Activated CD8-positive, alpha-beta memory T cell treated with anti-CD3 and anti-CD28 coated beads, Interleukin-2, amount 50 U/mL, for 4 hours (primary cell): ENCODE measurements around the gene MSMO1.
"Not testable (repeated sequence)": the region's sequence is repeated elsewhere in the genome, so short reads cannot be mapped to it uniquely, and the experiment has no call there.

Experiments used
- DNase-seq: peaks from one replicate; pipeline ENCODE4 v3.0.0-alpha.2; 2020

MSMO1 gene

GRCh38 chr4:165327211-165328100, at the start of gene MSMO1:
MSMO1 (plus strand) TSS chr4:165327669; CDS start chr4:165333371, 5,702 bp downstream.
- peak; percentile 98 for DNase-seq

- not testable (repeated sequence) for DNase-seq
Measured at GRCh38 chr4:165279531-165279930, 47.9 kb upstream of the MSMO1 start.

GRCh38 chr4:165284697-165285096, 42.8 kb upstream of the MSMO1 start:
- DNase-seq = not testable (repeated sequence)

GRCh38 chr4:165286619-165287340, 40.7 kb upstream of the MSMO1 start:
- not testable (repeated sequence) for DNase-seq

GRCh38 chr4:165288226-165288625, 39.2 kb upstream of the MSMO1 start:
- DNase-seq = no peak

- DNase-seq = no peak
Measured at GRCh38 chr4:165288639-165289422, 38.6 kb upstream of the MSMO1 start.

- no peak for DNase-seq
Measured at GRCh38 chr4:165289423-165289785, 38.1 kb upstream of the MSMO1 start.

- no peak for DNase-seq
Measured at GRCh38 chr4:165293061-165293460, 34.4 kb upstream of the MSMO1 start.

- DNase-seq = no peak
Measured at GRCh38 chr4:165293927-165294649, 33.4 kb upstream of the MSMO1 start.

- DNase-seq = no peak
Measured at GRCh38 chr4:165294907-165295306, 32.6 kb upstream of the MSMO1 start.

GRCh38 chr4:165297626-165298025, 29.8 kb upstream of the MSMO1 start:
- DNase-seq = no peak

GRCh38 chr4:165299399-165300060, 27.9 kb upstream of the MSMO1 start:
- no peak for DNase-seq

- DNase-seq = no peak
Measured at GRCh38 chr4:165301833-165302232, 25.6 kb upstream of the MSMO1 start.

- DNase-seq = no peak
Measured at GRCh38 chr4:165302658-165303057, 24.8 kb upstream of the MSMO1 start.

GRCh38 chr4:165308166-165308565, 19.3 kb upstream of the MSMO1 start:
- no peak for DNase-seq

GRCh38 chr4:165308606-165309005, 18.9 kb upstream of the MSMO1 start:
- no peak for DNase-seq

GRCh38 chr4:165309456-165309855, 18.0 kb upstream of the MSMO1 start:
- no peak for DNase-seq

GRCh38 chr4:165312506-165312905, 15.0 kb upstream of the MSMO1 start:
- no peak for DNase-seq

- DNase-seq = no peak
Measured at GRCh38 chr4:165319030-165319429, 8.4 kb upstream of the MSMO1 start.

GRCh38 chr4:165319509-165319908, 8.0 kb upstream of the MSMO1 start:
- DNase-seq = no peak

GRCh38 chr4:165324236-165324917, 3.1 kb upstream of the MSMO1 start:
- no peak for DNase-seq
